Gastroesophageal sphincter (tissue), 3 donors: ENCODE measurements around the gene PEPD.

Experiments
- CTCF ChIP-seq, 4 experiments: fragments of 200-600 bp in 2 of 4; fragments of 450-650 bp in 2 of 4; sonication (generic) in 1 of 4; IDR thresholded peaks; one replicate each; pipeline ENCODE4 v1.5.1; 2017 to 2019; ENCODE audit warnings: antibody characterized with exemption in 4 of 4, mild to moderate bottlenecking in 2 of 4, moderate library complexity in 2 of 4
- EP300 ChIP-seq: sonication (generic); formaldehyde crosslinking; IDR thresholded peaks from one replicate; pipeline ENCODE4 v1.6.1; 2017; ENCODE audit warnings: antibody characterized with exemption, mild to moderate bottlenecking
- POLR2A ChIP-seq, 2 donors: fragments of 450-650 bp; IDR thresholded peaks; one replicate each; pipeline ENCODE4 v1.6.1; 2017; ENCODE audit warnings: antibody characterized with exemption in 2 of 2, mild to moderate bottlenecking in 2 of 2, moderate library complexity in 1 of 2
- POLR2AphosphoS5 ChIP-seq: sonication (generic); formaldehyde crosslinking; IDR thresholded peaks from one replicate; pipeline ENCODE4 v1.6.1; 2017; ENCODE audit warnings: antibody characterized with exemption

GRCh38 chr19:33559996-33560395, 38.4 kb upstream of the PEPD start:
- no peak for TF ChIP-seq POLR2A (IDR thresholded peaks at IDR 0.05)
- TF ChIP-seq CTCF (IDR thresholded peaks at IDR 0.05): no peak
- TF ChIP-seq POLR2AphosphoS5: no peak
- no peak for TF ChIP-seq EP300
